K562 (cell line): Measurements from ENCODE around the gene WASF2. TPM values are rescaled to one million over a fixed set of nuclear protein-coding genes. Genes with fewer than 3 reads are reported as not detected.

Experiments
- ATAC-seq: fragments of 200-7000 bp; cut with Tn5 transposase; 3 replicates; pipeline ENCODE4 v1.9.1; 2020; ENCODE audit warnings: moderate library complexity
- BruUV-seq: library from RNA; stranded (reverse); fragments of 400-500 nt; replicated peaks from 2 replicates; lab custom pipeline; 2021; lab: Mats Ljungman, UMichigan
- CTCF ChIA-PET: fragments of 300-600 bp; formaldehyde crosslinking; extraction: SDS; loops from one replicate; lab custom pipeline; 2021; ENCODE audit warnings: low intra/inter-chr PET ratio; lab: Yijun Ruan, JAX
- POLR2A ChIA-PET: fragments of 300-600, 350-650 bp; sonication (Branson Sonifier 250); formaldehyde crosslinking; extraction: SDS; loops from one replicate; lab custom pipeline; 2021; ENCODE audit warnings: antibody characterized with exemption, inconsistent platforms; lab: Yijun Ruan, JAX
- DNase-seq, 4 experiments: peaks; one replicate each; pipeline versions ENCODE4 v3.0.0 to v3.0.0-alpha.2; 2011 to 2018; ENCODE audit warnings: low spot score in 3 of 4, mixed read lengths in 3 of 4; ENCODE audit errors: extremely low read depth in 1 of 4
- FAIRE-seq: peaks from 2 replicates; lab custom pipeline; 2011; peaks lifted over from hg19 to GRCh38; lab: Jason Lieb, UNC
- H2AFZ ChIP-seq: 2 replicates; pipeline ENCODE4 v1.6.0; 2011; ENCODE audit warnings: low read depth, low read length, control low read depth, inconsistent platforms
- H3K27ac ChIP-seq: fragments of 200-600 bp; 3 replicates; pipeline ENCODE4 v1.8.0; 2011; ENCODE audit warnings: low read depth, mild to moderate bottlenecking, control low read depth, inconsistent platforms, low read length, moderate library complexity, mixed read lengths; ENCODE audit errors: extremely low read depth
- H3K27me3 ChIP-seq, 2 experiments: fragments of 300-600 bp in 1 of 2; 2 replicates in 1 of 2; 3 replicates in 1 of 2; pipeline versions ENCODE4 v1.6.0 to v1.8.0; 2011; ENCODE audit warnings: inconsistent platforms in 2 of 2, low read length in 2 of 2, mild to moderate bottlenecking in 1 of 2, mixed read lengths in 1 of 2, moderate library complexity in 1 of 2; ENCODE audit not compliant: control insufficient read depth in 2 of 2, insufficient read depth in 2 of 2
- H3K36me3 ChIP-seq: fragments of 300-600 bp; 3 replicates; pipeline ENCODE4 v1.8.0; 2011; ENCODE audit warnings: mild to moderate bottlenecking, low read length, inconsistent platforms; ENCODE audit not compliant: control insufficient read depth, insufficient read depth
- H3K4me1 ChIP-seq, 2 experiments: fragments of 200-600 bp in 1 of 2; replicated peaks in 1 of 2; 2 replicates in 1 of 2; 3 replicates in 1 of 2; pipeline versions ENCODE4 v1.5.1 to v1.8.0; 2011; ENCODE audit warnings: inconsistent platforms in 2 of 2, low read length in 2 of 2, mild to moderate bottlenecking in 1 of 2, mixed read lengths in 1 of 2, moderate library complexity in 1 of 2; ENCODE audit not compliant: control insufficient read depth in 2 of 2, insufficient read depth in 2 of 2
- H3K4me2 ChIP-seq: 2 replicates; pipeline ENCODE4 v1.6.1; 2011; ENCODE audit warnings: low read length, control low read depth, inconsistent platforms, mixed read lengths; ENCODE audit not compliant: insufficient read depth
- H3K4me3 ChIP-seq: fragments of 200-600 bp; sonication (generic), shearing (Covaris generic); 2 replicates; pipeline ENCODE4 v1.5.1; 2016; ENCODE audit warnings: control low read depth, inconsistent platforms
- H3K79me2 ChIP-seq: fragments of 200-600 bp; 3 replicates; pipeline ENCODE4 v1.8.0; 2011; ENCODE audit warnings: low read length, inconsistent platforms; ENCODE audit not compliant: control insufficient read depth, insufficient read depth
- H3K9ac ChIP-seq, 2 experiments: 2 replicates each; pipeline versions ENCODE4 v1.6.0 to v1.6.1; 2011; ENCODE audit warnings: low read depth in 2 of 2, low read length in 2 of 2, control low read depth in 1 of 2, inconsistent platforms in 1 of 2, mild to moderate bottlenecking in 1 of 2, mixed read lengths in 1 of 2; ENCODE audit not compliant: insufficient read depth in 1 of 2
- H3K9me1 ChIP-seq: one replicate; pipeline ENCODE4 v1.6.0; 2011; ENCODE audit warnings: inconsistent platforms, mild to moderate bottlenecking, low read length, moderate library complexity; ENCODE audit not compliant: control insufficient read depth, insufficient read depth
- H3K9me3 ChIP-seq: replicated peaks from 2 replicates; pipeline ENCODE4 v1.5.1; 2011; ENCODE audit warnings: low read depth, low read length, inconsistent platforms; ENCODE audit not compliant: control insufficient read depth, insufficient read depth
- H4K20me1 ChIP-seq: replicated peaks from 2 replicates; pipeline ENCODE4 v1.6.1; 2011; ENCODE audit warnings: low read length, inconsistent platforms, mixed read lengths; ENCODE audit not compliant: control insufficient read depth, insufficient read depth
- HNRNPL ChIP-seq: fragments of 200-400 bp; formaldehyde crosslinking; IDR thresholded peaks from 2 replicates; pipeline ENCODE4 v1.6.1; 2017; ENCODE audit warnings: low read depth, mild to moderate bottlenecking, low read length
- POLR2G ChIP-seq: fragments of 200-400 bp; formaldehyde crosslinking; IDR thresholded peaks from 2 replicates; pipeline ENCODE4 v1.6.1; 2017; ENCODE audit warnings: low read depth, mild to moderate bottlenecking, antibody characterized with exemption, low read length, moderate library complexity
- RBFOX2 ChIP-seq: fragments of 200-400 bp; formaldehyde crosslinking; IDR thresholded peaks from 2 replicates; pipeline ENCODE4 v1.6.1; 2017; ENCODE audit warnings: low read depth, mild to moderate bottlenecking, low read length, moderate library complexity
- ZKSCAN3 ChIP-seq: fragments of 250-450 bp; sonication (Bioruptor Pico); IDR thresholded peaks from 2 replicates; pipeline ENCODE4 v1.4.0; 2020
- WGBS: fragments of 100-300 bp; shearing (Covaris generic); methylation state at CpG from one replicate; pipeline ENCODE4 v1.1.6; 2016; ENCODE audit warnings: low coverage, mixed read lengths; ENCODE audit not compliant: insufficient coverage; ENCODE audit errors: missing lambda C conversion rate; 5-methylcytosine and 5-hydroxymethylcytosine counted together
- in situ Hi-C: fragments of 300-500 bp; cut with MboI; formaldehyde crosslinking; loops from 4 replicates; pipeline ENCODE4 v1.15.0; 2018; ENCODE audit warnings: inconsistent platforms, mixed read lengths
- intact Hi-C: fragments of 100-400 bp; cut with micrococcal nuclease; formaldehyde crosslinking; loops from 2 replicates; pipeline ENCODE4 v1.14.2; 2022
- polyA plus RNA-seq, 8 experiments: library from polyadenylated mRNA; depleted of rRNA in 4 of 8; stranded (reverse) in 5 of 8; unstranded in 3 of 8; fragments of >200 nt; fragmentation: Nextera tagmentation in 2 of 8; fragmentation: Illumina TruSeq in 1 of 8; extraction: Ambion mirVana in 2 of 8; extraction: Trizol in 1 of 8; gene quantifications; 2 replicates each; pipeline versions ENCODE4 v1.2.1 to v1.2.3, GENCODE V29; 2011 to 2014; ENCODE audit warnings: inconsistent platforms in 1 of 8, missing spikeins in 1 of 8
- total RNA-seq, 7 experiments: library from RNA; depleted of rRNA in 6 of 7; stranded (reverse); fragments of >200 nt in 6 of 7; fragmentation: Illumina TruSeq in 2 of 7; extraction: Trizol in 2 of 7; gene quantifications; 2 replicates each; pipeline versions ENCODE4 v1.2.1 to v1.2.3, GENCODE V29; 2011 to 2021; ENCODE audit warnings: low replicate concordance in 1 of 7
- TF ChIP-seq, protein P1 (sequence below): fragments of 250-450 bp; sonication (Bioruptor Pico); IDR thresholded peaks from 2 replicates; pipeline ENCODE4 v1.8.0; 2022; ENCODE audit warnings: inconsistent platforms

WASF2 gene
- total and polyA plus RNA-seq, 9 of the 15 experiments (the other 6 are each of a cell fraction or from before 2014, with no cell fraction given), result 8.2 to 163 (median 31.2) TPM

- H3K4me2 ChIP-seq, result no peak overlapping the region
- BruUV-seq, result no TSS peak
- no peaks in the 10 kb centered on the region for H3K79me2 ChIP-seq
- no peaks in the 10 kb centered on the region for H3K9me1 ChIP-seq
- intact Hi-C loops, result loop anchor here (10.0 kb wide), 1 partner anchor 166 kb away; no protein-coding TSS in a partner anchor
- no peak for FAIRE-seq
- no peaks in the 10 kb centered on the region for H3K27me3 ChIP-seq
- POLR2A ChIA-PET, result interaction anchor here (0.6 to 1.0 kb wide), 3 partner anchors 9 to 75 kb away, joined by 3 read pairs; no protein-coding TSS in a partner anchor
- no peak overlapping the region for H3K27ac ChIP-seq
- no peak for ATAC-seq
- H3K4me1 ChIP-seq, result peaks cover 18 to 70% of the 10 kb centered on the region in 2 experiments
- CTCF ChIA-PET, result no interaction called here
- 85% methylated on average over 16 of the region's 21 CpGs for WGBS
- peak overlapping the region in 1 of 2 experiments; percentile 1; a peak in 2 of 4 replicates for H3K9ac ChIP-seq
- no peak for DNase-seq
- no peak overlapping the region for H3K4me3 ChIP-seq
- in situ Hi-C loops, result no loop called here
- peaks cover 10% of the 10 kb centered on the region; the same call in 1 of the 2 replicates for H4K20me1 ChIP-seq
- no peak overlapping the region for H2AFZ ChIP-seq
- H3K9me3 ChIP-seq, result no peaks in the 10 kb centered on the region
- H3K36me3 ChIP-seq, result peaks cover 6% of the 10 kb centered on the region; the same call in 1 of the 3 replicates
- TF ChIP-seq, protein P1, sequence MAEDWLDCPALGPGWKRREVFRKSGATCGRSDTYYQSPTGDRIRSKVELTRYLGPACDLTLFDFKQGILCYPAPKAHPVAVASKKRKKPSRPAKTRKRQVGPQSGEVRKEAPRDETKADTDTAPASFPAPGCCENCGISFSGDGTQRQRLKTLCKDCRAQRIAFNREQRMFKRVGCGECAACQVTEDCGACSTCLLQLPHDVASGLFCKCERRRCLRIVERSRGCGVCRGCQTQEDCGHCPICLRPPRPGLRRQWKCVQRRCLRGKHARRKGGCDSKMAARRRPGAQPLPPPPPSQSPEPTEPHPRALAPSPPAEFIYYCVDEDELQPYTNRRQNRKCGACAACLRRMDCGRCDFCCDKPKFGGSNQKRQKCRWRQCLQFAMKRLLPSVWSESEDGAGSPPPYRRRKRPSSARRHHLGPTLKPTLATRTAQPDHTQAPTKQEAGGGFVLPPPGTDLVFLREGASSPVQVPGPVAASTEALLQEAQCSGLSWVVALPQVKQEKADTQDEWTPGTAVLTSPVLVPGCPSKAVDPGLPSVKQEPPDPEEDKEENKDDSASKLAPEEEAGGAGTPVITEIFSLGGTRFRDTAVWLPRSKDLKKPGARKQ, result no peak
- TF ChIP-seq HNRNPL, result 0 out of 2 replicates have a peak, but pooled peaks have one; percentile 4
- no peak for TF ChIP-seq ZKSCAN3 (CRISPR knock-in tag)
- peak; percentile 24; the same call in 1 of the 2 replicates for TF ChIP-seq RBFOX2
- peak; percentile 42 for TF ChIP-seq POLR2G
- TF ChIP-seq, all 486 proteins: peak for 3
Observed at GRCh38 chr1:27361044-27361402, 128.9 kb downstream of the WASF2 start.
